GM19023 (cell line): ENCODE results near the gene IL5.
A peak's percentile ranks its signal among the peaks of the same experiment; 100 is the strongest.

Experiments used
- ATAC-seq: cut with Tn5 transposase; IDR thresholded peaks from one replicate; pipeline ENCODE4 v1.9.1; 2021; ENCODE audit warnings: mild to moderate bottlenecking, moderate library complexity; ENCODE audit not compliant: unreplicated experiment

IL5 gene

GRCh38 chr5:132499440-132500243 lies 43.7 kb downstream of the IL5 start:
- no peak for ATAC-seq

GRCh38 chr5:132498686-132499271 lies 44.5 kb downstream of the IL5 start:
- ATAC-seq: no peak

GRCh38 chr5:132498152-132498551 lies 45.2 kb downstream of the IL5 start:
- ATAC-seq: no peak

GRCh38 chr5:132497488-132497997 lies 45.8 kb downstream of the IL5 start:
- ATAC-seq: no peak

- peak; percentile 53 for ATAC-seq
Observed at GRCh38 chr5:132496631-132497487, 46.5 kb downstream of the IL5 start.

GRCh38 chr5:132496191-132496630 lies 47.1 kb downstream of the IL5 start:
- ATAC-seq: peak; percentile 45

GRCh38 chr5:132495667-132496190 lies 47.6 kb downstream of the IL5 start:
- peak; percentile 32 for ATAC-seq

GRCh38 chr5:132493821-132494220 lies 49.5 kb downstream of the IL5 start:
- ATAC-seq: no peak

- ATAC-seq: no peak
Observed at GRCh38 chr5:132493241-132493640, 50.1 kb downstream of the IL5 start.

GRCh38 chr5:132492386-132493125 lies 50.8 kb downstream of the IL5 start:
- no peak for ATAC-seq
